Stomach (tissue), 9 donors: ENCODE data around the gene EWSR1. TPM values are rescaled to one million over a fixed set of nuclear protein-coding genes. Genes with fewer than 3 reads are reported as not detected.

ENCODE experiments used
- DNase-seq, 2 donors: peaks; one replicate each; pipeline versions ENCODE4 v3.0.0 to v3.0.0-alpha.2; 2013 to 2019
- H3K27ac ChIP-seq, 5 donors: fragments of 200-600 bp in 4 of 5; sonication (generic) in 4 of 5; one replicate each; pipeline ENCODE4 v1.5.1; 2013 to 2019; ENCODE audit warnings: mild to moderate bottlenecking in 1 of 5, moderate library complexity in 1 of 5
- H3K27me3 ChIP-seq, 3 donors: fragments of 200-600 bp; sonication (generic); one replicate each; pipeline ENCODE4 v1.5.1; 2017 to 2019; ENCODE audit warnings: mixed run types in 1 of 3
- H3K36me3 ChIP-seq, 4 donors: fragments of 200-600 bp; sonication (generic); 1 replicate in 3 of 4; 2 replicates in 1 of 4; pipeline ENCODE4 v1.5.1; 2016 to 2019
- H3K4me1 ChIP-seq, 4 donors: fragments of 200-600 bp; sonication (generic); one replicate each; pipeline ENCODE4 v1.5.1; 2016 to 2019
- H3K4me3 ChIP-seq, 4 donors: fragments of 200-600 bp; sonication (generic) in 3 of 4; one replicate each; pipeline ENCODE4 v1.5.1; 2016 to 2019; ENCODE audit warnings: mild to moderate bottlenecking in 1 of 4
- H3K9me3 ChIP-seq, 4 donors: fragments of 200-600 bp; sonication (generic); one replicate each; pipeline ENCODE4 v1.5.1; 2016 to 2019
- EP300 ChIP-seq: sonication (generic); formaldehyde crosslinking; IDR thresholded peaks from one replicate; pipeline ENCODE4 v1.6.1; 2017; ENCODE audit warnings: antibody characterized with exemption
- POLR2A ChIP-seq, 4 donors: fragments of 450-650 bp; IDR thresholded peaks; one replicate each; pipeline ENCODE4 v1.6.1; 2016; ENCODE audit warnings: antibody characterized with exemption in 4 of 4, control low read depth in 2 of 4, mild to moderate bottlenecking in 1 of 4, moderate library complexity in 1 of 4
- POLR2AphosphoS5 ChIP-seq, 3 donors: sonication (generic); formaldehyde crosslinking; IDR thresholded peaks; one replicate each; pipeline ENCODE4 v1.6.1; 2016; ENCODE audit warnings: antibody characterized with exemption in 3 of 3
- WGBS, 5 donors: extraction: QIAGEN DNeasy Blood & Tissue Kit in 3 of 5; methylation state at CpG; one replicate each; pipeline versions ENCODE4 v1.1.5 to v1.1.7; 2013 to 2018; 5-methylcytosine and 5-hydroxymethylcytosine counted together
- intact Hi-C: fragments of 100-400 bp; cut with DNase I; formaldehyde crosslinking; loops from one replicate; pipeline ENCODE4 v1.15.1; 2023; ENCODE audit warnings: low total_unique reads
- polyA plus RNA-seq, 3 donors: library from polyadenylated mRNA; stranded (reverse); fragments of 200-250 nt; gene quantifications; one replicate each; pipeline ENCODE4 v1.2.3, GENCODE V29; 2013
- total RNA-seq, 5 donors: library from RNA; depleted of rRNA; stranded (reverse); fragments of >200 nt; gene quantifications; one replicate each; pipeline versions ENCODE4 v1.1.0 to v1.2.3, GENCODE V29; 2014 to 2016
- TF ChIP-seq, protein P1 (sequence below), 7 experiments: fragments of 450-650 bp in 4 of 7; fragments of 200-600 bp in 3 of 7; sonication (generic) in 3 of 7; IDR thresholded peaks; one replicate each; pipeline ENCODE4 v1.5.1; 2016 to 2019; ENCODE audit warnings: antibody characterized with exemption in 7 of 7, control low read depth in 2 of 7, mild to moderate bottlenecking in 1 of 7
- donor health status: healthy with polysubstance abuse.
- donor health status: Bipolar disorder and iron deficiency.
- donor health status: healthy.

The EWSR1 gene
- total and polyA plus RNA-seq, 8 donors = 97.7 to 376 (median 161) TPM

DNA sequence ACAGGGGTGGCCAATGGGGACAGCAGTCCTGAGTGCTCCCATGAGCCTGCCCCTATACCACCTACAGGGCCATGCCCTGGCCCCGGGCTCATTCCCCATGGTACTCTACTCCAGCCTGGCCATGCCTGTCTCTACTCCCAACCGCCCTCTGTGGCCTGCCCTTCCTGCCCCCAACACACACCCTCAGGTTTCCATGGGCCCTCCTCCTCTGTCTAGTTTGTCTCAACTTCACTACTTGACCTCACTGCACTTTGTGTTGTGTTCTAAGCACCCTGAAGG is 73.7 kb downstream of the EWSR1 start:
- no peak for TF ChIP-seq POLR2AphosphoS5 (IDR thresholded peaks at IDR 0.05)
- no peak for TF ChIP-seq POLR2A (IDR thresholded peaks at IDR 0.05)
- no peak for TF ChIP-seq EP300
- TF ChIP-seq, protein P1, sequence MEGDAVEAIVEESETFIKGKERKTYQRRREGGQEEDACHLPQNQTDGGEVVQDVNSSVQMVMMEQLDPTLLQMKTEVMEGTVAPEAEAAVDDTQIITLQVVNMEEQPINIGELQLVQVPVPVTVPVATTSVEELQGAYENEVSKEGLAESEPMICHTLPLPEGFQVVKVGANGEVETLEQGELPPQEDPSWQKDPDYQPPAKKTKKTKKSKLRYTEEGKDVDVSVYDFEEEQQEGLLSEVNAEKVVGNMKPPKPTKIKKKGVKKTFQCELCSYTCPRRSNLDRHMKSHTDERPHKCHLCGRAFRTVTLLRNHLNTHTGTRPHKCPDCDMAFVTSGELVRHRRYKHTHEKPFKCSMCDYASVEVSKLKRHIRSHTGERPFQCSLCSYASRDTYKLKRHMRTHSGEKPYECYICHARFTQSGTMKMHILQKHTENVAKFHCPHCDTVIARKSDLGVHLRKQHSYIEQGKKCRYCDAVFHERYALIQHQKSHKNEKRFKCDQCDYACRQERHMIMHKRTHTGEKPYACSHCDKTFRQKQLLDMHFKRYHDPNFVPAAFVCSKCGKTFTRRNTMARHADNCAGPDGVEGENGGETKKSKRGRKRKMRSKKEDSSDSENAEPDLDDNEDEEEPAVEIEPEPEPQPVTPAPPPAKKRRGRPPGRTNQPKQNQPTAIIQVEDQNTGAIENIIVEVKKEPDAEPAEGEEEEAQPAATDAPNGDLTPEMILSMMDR (IDR thresholded peaks at IDR 0.05) = no peak
- intact Hi-C loops = no loop called here
- peaks cover 71 to 98% (median 96%) of the 10 kb centered on the region in 4 donors for H3K36me3 ChIP-seq
- H3K27ac ChIP-seq = peak overlapping the region in 1 of 5 donors; percentile 21
- no peak overlapping the region for H3K4me3 ChIP-seq
- peaks cover 14 to 64% (median 28%) of the 10 kb centered on the region in 4 donors for H3K4me1 ChIP-seq
- H3K9me3 ChIP-seq = no peaks in the 10 kb centered on the region
- 92 to 100% (median 96%) methylated on average over 2 of the region's 2 CpGs for WGBS, 5 donors
- no peak for DNase-seq
- no peaks in the 10 kb centered on the region for H3K27me3 ChIP-seq

DNA sequence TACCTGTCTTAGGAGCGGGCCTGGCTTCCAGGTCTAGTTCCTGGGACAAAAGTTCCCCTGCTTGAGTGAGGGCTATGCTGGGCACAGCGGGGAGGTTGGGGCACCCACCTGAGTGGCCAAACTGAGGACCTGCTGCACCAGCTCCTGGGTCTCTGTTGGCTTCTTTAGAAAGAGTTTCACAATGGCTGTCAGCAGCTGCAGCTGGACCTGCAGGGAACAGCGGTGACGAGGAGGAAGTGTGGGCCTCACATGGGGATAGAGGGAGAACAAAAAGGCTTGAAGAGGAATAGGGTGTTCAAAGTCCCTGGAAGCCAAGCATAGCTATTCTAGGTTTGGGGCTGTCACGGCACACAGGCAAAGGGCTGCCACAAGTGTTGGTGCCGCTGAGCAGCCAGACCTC is 74.1 kb downstream of the EWSR1 start:
- intact Hi-C loops = no loop called here
- no peak overlapping the region for H3K4me3 ChIP-seq
- H3K4me1 ChIP-seq = peaks cover 10 to 64% (median 31%) of the 10 kb centered on the region in 4 donors
- peak in 1 of 2 donors; percentile 6 for DNase-seq
- H3K27ac ChIP-seq = peak overlapping the region in 2 of 5 donors; percentile 21 to 56
- H3K9me3 ChIP-seq = no peaks in the 10 kb centered on the region
- no peak for TF ChIP-seq POLR2AphosphoS5 (IDR thresholded peaks at IDR 0.05)
- TF ChIP-seq, protein P1 (IDR thresholded peaks at IDR 0.05) = no peak
- no peak for TF ChIP-seq POLR2A (IDR thresholded peaks at IDR 0.05)
- no peak for TF ChIP-seq EP300
- peaks cover 69 to 98% (median 96%) of the 10 kb centered on the region in 4 donors for H3K36me3 ChIP-seq
- no peaks in the 10 kb centered on the region for H3K27me3 ChIP-seq
- WGBS, 5 donors = 79 to 86% (median 82%) methylated on average over 5 to 6 of the region's 6 CpGs

DNA sequence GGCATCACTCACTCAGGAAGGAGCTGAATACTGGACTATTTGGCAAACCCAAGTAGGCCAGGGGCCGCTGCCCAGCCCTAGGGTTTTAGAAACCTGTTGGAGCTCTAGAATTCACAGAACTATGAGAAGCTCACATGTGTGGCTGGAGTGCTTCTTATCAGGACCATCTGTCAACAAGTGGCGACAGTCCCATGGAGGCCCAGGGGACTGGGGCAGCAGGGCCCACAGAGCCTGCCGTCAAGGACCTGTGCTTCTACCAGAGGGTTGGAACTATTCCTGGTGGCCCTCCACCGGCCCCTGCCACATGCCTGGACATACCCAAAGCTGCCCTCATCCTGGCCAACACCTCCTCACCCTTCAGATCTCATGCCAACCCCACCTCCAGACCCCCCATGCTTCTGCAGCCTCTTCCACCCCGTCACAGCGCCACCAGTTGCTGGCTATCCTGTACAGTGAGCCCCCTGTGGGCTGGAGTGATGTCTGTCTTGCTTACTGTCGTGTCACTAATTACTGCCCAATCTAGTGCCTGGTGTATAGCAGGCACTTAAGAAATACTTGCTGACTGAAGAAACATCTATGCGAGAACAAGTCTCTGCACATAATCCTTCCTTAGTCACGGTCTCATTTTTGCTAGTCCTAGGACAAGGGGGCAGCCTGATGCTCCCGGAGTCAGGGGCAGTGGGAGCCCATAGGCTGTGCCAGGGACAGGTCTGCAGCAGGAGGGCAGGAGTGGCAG is 74.7 kb downstream of the EWSR1 start:
- DNase-seq = peak; percentile 40 to 58
- 64 to 71% (median 67%) methylated on average over 7 to 10 of the region's 10 CpGs for WGBS, 5 donors
- H3K27me3 ChIP-seq = no peaks in the 10 kb centered on the region
- TF ChIP-seq POLR2A (IDR thresholded peaks at IDR 0.05) (no peak), EP300 (no peak), POLR2AphosphoS5 (IDR thresholded peaks at IDR 0.05) (no peak)
- TF ChIP-seq, protein P1 (IDR thresholded peaks at IDR 0.05) = no peak
- H3K4me1 ChIP-seq = peaks cover 5 to 64% (median 31%) of the 10 kb centered on the region in 4 donors
- intact Hi-C loops = no loop called here
- no peak overlapping the region for H3K4me3 ChIP-seq
- H3K36me3 ChIP-seq = peaks cover 70 to 98% (median 96%) of the 10 kb centered on the region in 4 donors
- H3K9me3 ChIP-seq = no peaks in the 10 kb centered on the region
- H3K27ac ChIP-seq = peak overlapping the region in 2 of 5 donors; percentile 56 to 68

DNA sequence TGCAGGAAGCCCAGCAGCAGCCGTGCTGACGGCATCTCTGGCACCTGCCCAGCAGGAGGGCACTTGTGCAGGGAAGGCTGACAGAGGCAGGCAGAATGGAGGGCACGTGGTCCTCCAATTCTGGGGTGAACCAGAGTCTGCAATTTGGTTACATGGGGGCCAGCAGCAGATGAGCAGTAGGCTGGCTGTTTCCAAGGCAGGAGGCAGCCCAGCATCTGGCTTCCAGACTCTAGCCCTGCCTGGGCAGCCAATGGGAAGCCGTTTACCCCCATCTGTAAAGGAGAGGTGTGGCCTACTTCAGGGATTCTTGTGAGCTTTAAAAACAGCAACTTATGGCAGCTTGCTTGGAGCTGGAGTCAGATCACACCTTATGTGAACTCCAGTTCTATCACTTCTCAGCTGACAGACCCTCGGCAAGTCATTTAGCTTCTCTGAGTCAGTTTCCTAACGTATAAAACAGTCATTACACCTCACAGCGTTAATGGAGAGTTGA is 75.3 kb downstream of the EWSR1 start:
- Histone ChIP-seq H3K4me1 (peaks cover 5 to 61% (median 31%) of the 10 kb centered on the region in 4 donors), H3K36me3 (peaks cover 72 to 98% (median 96%) of the 10 kb centered on the region in 4 donors), H3K27ac (peak overlapping the region in 2 of 5 donors; percentile 56 to 68), H3K27me3 (no peaks in the 10 kb centered on the region), H3K9me3 (no peaks in the 10 kb centered on the region), H3K4me3 (no peak overlapping the region)
- peak; percentile 67 to 71 for DNase-seq
- TF ChIP-seq, protein P1 (IDR thresholded peaks at IDR 0.05) = no peak
- TF ChIP-seq EP300 = no peak
- no peak for TF ChIP-seq POLR2A (IDR thresholded peaks at IDR 0.05)
- WGBS, 5 donors = 51 to 81% (median 62%) methylated on average over 4 to 7 of the region's 7 CpGs
- intact Hi-C loops = no loop called here
